RWPE1 (cell line): ENCODE results near the gene TSN.
"Not testable (repeated sequence)": the region's sequence is repeated elsewhere in the genome, so short reads cannot be mapped to it uniquely, and the experiment has no call there.

ENCODE experiments used
- CTCF ChIA-PET: fragments of 350-600 bp; sonication (Branson Sonifier 250); formaldehyde crosslinking; extraction: SDS; loops from one replicate; lab custom pipeline; 2021; lab: Yijun Ruan, JAX
- POLR2A ChIA-PET: fragments of 400-600 bp; formaldehyde crosslinking; extraction: SDS; loops from one replicate; lab custom pipeline; 2020; ENCODE audit warnings: antibody characterized with exemption; ENCODE audit not compliant: low non-redundant PET; lab: Yijun Ruan, JAX
- DNase-seq: peaks from one replicate; pipeline ENCODE4 v3.0.0; 2012; ENCODE audit warnings: low spot score
- H3K27ac ChIP-seq: fragments of 450-650 bp; 2 replicates; pipeline ENCODE4 v1.5.1; 2017
- TF ChIP-seq, protein P1 (sequence below): fragments of 450-650 bp; conservative IDR thresholded peaks from 2 replicates; pipeline ENCODE4 v1.5.1; 2017; ENCODE audit warnings: low read depth, mild to moderate bottlenecking

The TSN gene

DNA sequence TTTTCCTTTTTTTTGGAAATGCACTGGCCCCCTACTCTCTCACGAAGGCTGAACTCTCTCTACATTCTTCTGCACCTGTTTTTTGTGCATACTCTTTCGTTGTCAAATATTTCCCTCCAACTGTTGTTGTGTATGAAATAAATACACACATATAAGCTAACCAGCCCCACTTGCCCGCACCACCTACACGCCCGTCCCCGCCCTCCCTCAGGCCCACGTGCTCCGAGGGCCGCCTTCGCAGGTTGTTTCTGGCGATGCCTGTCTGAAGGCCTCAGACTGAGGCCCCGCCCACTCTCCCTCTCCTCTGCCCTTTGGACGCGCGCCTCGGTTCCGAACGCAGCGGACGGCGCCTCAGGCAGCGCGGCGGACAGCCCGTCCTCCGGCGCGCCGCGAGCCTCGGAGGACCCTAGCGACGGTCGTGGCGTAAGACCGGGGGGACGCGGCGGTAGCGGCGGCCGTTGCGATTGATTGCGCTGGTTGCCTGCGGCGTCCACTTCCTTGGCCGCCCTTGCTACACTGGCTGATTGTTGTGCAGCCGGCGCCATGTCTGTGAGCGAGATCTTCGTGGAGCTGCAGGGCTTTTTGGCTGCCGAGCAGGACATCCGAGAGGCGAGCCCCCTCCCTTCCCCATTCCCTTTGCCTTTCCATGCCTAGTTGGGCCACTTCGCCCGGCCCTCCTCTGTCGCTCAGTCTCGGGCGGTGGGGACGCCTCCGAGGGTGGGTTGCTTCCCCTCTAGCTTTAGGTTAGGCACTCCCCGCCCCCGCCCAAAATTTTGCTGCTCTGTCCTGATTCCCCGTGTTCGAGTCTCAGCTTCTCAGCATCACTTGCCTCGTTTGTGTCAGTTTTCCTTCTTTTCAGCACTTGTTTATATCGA is at the start of gene TSN:
TSN (plus strand) TSS at position 415 of the 875 bp plus-strand sequence; CDS start at position 544, 129 bp downstream.
- TF ChIP-seq, protein P1, sequence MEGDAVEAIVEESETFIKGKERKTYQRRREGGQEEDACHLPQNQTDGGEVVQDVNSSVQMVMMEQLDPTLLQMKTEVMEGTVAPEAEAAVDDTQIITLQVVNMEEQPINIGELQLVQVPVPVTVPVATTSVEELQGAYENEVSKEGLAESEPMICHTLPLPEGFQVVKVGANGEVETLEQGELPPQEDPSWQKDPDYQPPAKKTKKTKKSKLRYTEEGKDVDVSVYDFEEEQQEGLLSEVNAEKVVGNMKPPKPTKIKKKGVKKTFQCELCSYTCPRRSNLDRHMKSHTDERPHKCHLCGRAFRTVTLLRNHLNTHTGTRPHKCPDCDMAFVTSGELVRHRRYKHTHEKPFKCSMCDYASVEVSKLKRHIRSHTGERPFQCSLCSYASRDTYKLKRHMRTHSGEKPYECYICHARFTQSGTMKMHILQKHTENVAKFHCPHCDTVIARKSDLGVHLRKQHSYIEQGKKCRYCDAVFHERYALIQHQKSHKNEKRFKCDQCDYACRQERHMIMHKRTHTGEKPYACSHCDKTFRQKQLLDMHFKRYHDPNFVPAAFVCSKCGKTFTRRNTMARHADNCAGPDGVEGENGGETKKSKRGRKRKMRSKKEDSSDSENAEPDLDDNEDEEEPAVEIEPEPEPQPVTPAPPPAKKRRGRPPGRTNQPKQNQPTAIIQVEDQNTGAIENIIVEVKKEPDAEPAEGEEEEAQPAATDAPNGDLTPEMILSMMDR = no peak
- peak; percentile 91 for DNase-seq
- ChIA-PET CTCF (no interaction called here), POLR2A (no interaction called here)
- H3K27ac ChIP-seq = peak within 1 kb of the TSS; percentile 88

DNA sequence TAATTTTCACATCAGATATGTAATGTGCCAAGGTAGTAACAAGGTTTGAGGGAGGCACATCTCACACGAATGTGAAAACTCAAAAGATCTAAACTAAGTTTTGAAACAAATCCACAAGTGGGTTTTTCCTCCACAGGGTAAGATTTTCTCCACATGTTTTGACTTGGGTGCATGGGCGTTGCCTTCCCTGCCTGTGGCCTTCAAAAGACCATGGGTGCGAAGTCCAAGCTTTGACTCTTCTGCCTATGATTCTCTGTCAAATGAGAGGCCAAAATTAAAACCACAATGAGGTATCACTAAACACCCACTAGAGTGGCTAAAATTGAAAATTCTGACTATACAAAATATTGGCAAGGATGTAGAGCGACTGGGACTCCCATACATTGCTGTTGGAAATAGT is 49.5 kb upstream of the TSN start:
- no peak overlapping the region for H3K27ac ChIP-seq
- no peak for DNase-seq

DNA sequence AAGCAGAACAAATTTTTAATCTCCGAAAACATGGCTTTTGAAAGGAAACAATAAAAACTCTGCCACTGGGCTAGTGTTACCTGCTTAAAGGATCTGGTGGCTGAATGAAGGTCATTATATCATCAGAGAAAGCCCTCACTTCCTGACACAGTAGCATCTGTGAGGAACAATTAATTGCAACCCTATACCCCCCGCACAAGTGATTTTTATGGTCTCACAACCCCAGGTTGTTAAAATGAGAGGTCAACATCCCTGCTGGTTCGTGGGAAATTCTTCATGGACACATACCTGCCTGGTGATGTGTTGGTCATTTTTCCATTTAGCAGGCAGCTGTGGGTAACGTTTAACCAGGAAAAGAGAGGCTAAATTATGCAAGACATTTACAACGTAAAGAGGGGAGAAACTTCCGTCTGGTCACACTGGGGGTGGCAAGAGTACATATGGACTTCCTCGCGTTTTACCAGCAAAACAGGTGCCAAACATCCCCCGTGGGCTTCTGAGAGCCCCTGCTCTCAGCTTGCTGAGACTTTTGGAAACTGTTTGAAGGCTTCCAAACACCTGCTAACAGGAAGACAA is 48.0 kb upstream of the TSN start:
- POLR2A ChIA-PET = no interaction called here
- CTCF ChIA-PET = no interaction called here
- H3K27ac ChIP-seq = no peak overlapping the region
- DNase-seq = no peak
- TF ChIP-seq, protein P1 = no peak

More for the DNA sequence above, 49.5 kb upstream of the TSN start:
- ChIA-PET POLR2A (no interaction called here), CTCF (no interaction called here)
- TF ChIP-seq, protein P1 = no peak

DNA sequence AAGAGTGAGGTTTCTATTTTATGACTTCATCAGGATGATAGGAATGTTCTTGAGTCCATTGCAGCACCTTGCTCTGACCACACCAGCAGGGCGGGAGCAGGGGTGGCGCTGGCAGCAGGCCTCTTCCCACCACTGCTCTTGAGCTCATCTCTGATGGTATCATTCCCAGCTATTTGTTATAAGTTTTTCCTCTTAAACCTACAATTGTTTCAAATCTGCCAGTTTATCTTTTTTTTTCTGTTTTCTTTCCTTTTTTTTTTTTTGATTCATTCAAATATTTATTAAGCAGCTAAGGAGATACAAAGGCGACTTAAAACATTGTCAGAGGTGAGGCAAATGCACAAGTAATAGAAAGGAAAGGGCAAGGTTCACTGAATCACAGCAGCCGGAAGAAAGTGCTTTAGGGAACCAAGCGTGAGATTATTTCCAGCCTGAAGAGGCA is 47.5 kb upstream of the TSN start:
- POLR2A ChIA-PET = no interaction called here
- TF ChIP-seq, protein P1 = no peak
- no peak for DNase-seq
- CTCF ChIA-PET = no interaction called here
- no peak overlapping the region for H3K27ac ChIP-seq

DNA sequence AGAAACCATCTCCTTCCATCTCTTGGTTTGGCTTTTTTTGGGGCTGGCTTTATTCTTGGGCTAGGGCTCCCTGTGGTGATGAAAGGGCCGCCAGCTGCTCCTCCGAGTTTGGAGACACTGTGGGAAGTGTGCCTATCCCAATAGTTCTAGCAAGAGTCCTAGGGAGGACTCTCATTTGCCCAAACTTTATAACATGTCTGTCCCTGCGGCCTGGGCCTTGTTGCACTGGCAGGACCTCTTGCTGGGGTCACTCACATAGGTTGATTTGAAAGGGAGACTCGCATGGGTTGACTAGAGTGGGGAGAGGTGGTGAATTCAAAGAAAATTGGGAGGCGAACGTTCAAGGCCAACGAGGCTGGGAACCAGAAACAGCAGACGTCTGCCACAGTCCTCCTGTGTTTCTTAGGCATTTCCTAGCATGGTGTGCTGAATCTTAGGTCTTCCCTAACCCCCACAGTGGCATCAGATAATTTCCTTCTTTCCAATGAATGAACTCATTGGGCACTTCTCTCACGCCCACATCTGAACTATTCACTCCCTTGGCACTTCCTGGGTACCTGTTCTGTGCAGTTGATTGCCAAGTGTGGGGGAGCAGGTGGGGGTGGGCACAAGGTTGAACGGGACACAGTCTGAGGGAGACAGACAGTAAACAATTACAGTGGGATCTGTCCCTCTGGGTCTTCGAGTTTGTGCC is 45.5 kb upstream of the TSN start:
- TF ChIP-seq, protein P1 = no peak
- DNase-seq = no peak
- no peak overlapping the region for H3K27ac ChIP-seq
- CTCF ChIA-PET = no interaction called here
- POLR2A ChIA-PET = no interaction called here

DNA sequence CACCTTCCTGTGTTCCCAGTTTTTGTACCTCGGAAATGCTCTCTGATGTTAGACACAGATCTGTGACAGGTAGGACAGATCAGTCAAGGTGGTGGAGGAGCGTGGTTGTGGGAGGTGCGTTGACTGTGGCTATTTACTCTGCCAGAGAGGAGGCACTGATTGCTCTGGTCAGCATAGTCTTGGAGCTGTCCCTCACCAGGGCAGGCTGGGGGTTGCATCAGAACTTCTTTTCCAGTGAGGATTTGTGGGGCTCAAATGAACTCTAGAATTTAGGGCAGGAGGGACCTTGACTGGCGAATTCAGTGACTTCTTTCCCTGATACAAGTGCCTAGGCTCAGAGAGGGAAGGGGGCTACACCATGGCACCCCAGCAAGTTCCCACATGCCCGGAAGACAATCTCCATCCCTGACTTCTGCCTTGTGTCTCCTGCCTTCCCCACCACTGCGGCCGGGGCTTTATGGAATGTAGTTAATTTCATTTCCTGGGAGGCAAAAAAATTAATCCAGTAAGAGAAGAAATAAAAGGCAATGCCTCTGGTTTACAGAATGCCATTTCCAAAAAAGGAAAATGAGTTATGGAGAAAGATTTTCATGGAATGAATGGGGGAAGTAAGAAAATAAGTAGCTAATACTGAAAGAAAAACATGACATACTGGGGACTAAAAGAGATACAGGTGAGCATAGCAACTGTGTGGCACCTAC is 44.8 kb upstream of the TSN start:
- H3K27ac ChIP-seq = no peak overlapping the region
- TF ChIP-seq, protein P1 = no peak
- ChIA-PET POLR2A (no interaction called here), CTCF (interaction anchor here (0.6 kb wide), 1 partner anchor 12 kb away, joined by 5 read pairs; no protein-coding TSS in a partner anchor)
- DNase-seq = no peak

DNA sequence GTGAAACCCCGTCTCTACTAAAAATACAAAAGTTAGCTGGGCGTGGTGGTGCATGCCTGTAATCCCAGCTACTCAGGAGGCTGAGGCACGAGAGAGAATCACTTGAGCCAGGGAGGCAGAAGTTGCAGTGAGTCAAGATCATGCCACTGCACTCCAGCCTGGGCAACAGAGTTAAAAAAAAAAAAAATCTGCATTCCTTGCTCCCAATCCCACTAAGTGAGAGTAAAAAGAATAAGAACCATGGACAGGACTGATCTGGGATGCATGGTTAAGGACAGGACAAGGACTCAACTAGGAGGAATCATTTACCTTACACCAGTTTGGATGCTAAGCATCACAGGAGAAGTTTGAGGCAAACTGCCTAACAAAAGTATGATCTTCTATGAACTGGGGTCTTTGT is 44.0 kb upstream of the TSN start:
- H3K27ac ChIP-seq, DNase-seq, POLR2A ChIA-PET: not testable (repeated sequence)
- CTCF ChIA-PET = interaction anchor here (0.6 kb wide), 1 partner anchor 12 kb away, joined by 5 read pairs; no protein-coding TSS in a partner anchor
